ENCODE results near the gene LAMA5. TPM values are rescaled to one million over a fixed set of nuclear protein-coding genes. Genes with fewer than 3 reads are reported as not detected.

Gene LAMA5
- total RNA-seq, 6 experiments from 2014 or later = 30.3 to 80.8 (median 47.1) TPM

- H3K4me3 ChIP-seq = no peak overlapping the region
- no peaks in the 10 kb centered on the region for H3K27me3 ChIP-seq
- H3K36me3 ChIP-seq = peaks cover 0 to 22% (median 12%) of the 10 kb centered on the region in 4 donors
- no peaks in the 10 kb centered on the region for H3K9me3 ChIP-seq
- WGBS (ENCODE audit: insufficient coverage, low coverage, low lambda C conversion rate, missing lambda C conversion rate) = 65% methylated on average over 3 of the region's 14 CpGs
- intact Hi-C loops (cut with DNase I) = no loop called here
- no peaks in the 10 kb centered on the region for H3K4me1 ChIP-seq
- no peak for DNase-seq
- TF ChIP-seq CTCF (IDR thresholded peaks at IDR 0.05) = no peak
- TF ChIP-seq POLR2A (IDR thresholded peaks at IDR 0.05) = no peak
- H3K27ac ChIP-seq = no peak overlapping the region
- ATAC-seq = no peak
Observed at GRCh38 chr20:62269378-62269777, 97.7 kb downstream of the LAMA5 start.

GRCh38 chr20:62268228-62268900 lies 98.7 kb downstream of the LAMA5 start:
- Histone ChIP-seq H3K27ac (no peak overlapping the region), H3K9me3 (no peaks in the 10 kb centered on the region), H3K4me3 (no peak overlapping the region), H3K4me1 (no peaks in the 10 kb centered on the region), H3K36me3 (peaks cover 0 to 19% (median 11%) of the 10 kb centered on the region in 4 donors), H3K27me3 (no peaks in the 10 kb centered on the region)
- 85% methylated on average over 7 of the region's 7 CpGs for WGBS (ENCODE audit: insufficient coverage, low coverage, low lambda C conversion rate, missing lambda C conversion rate)
- TF ChIP-seq CTCF (IDR thresholded peaks at IDR 0.05) (no peak), POLR2A (IDR thresholded peaks at IDR 0.05) (no peak)
- intact Hi-C loops (cut with DNase I) = no loop called here
- no peak for ATAC-seq
- DNase-seq = no peak

GRCh38 chr20:62267543-62267942 lies 99.6 kb downstream of the LAMA5 start:
- no peak for ATAC-seq
- Histone ChIP-seq H3K4me1 (no peaks in the 10 kb centered on the region), H3K4me3 (no peak overlapping the region), H3K27ac (no peak overlapping the region), H3K9me3 (no peaks in the 10 kb centered on the region), H3K36me3 (peaks cover 0 to 16% (median 7%) of the 10 kb centered on the region in 4 donors), H3K27me3 (no peaks in the 10 kb centered on the region)
- 89% methylated on average over 7 of the region's 10 CpGs for WGBS (ENCODE audit: insufficient coverage, low coverage, low lambda C conversion rate, missing lambda C conversion rate)
- TF ChIP-seq CTCF (IDR thresholded peaks at IDR 0.05) (no peak), POLR2A (IDR thresholded peaks at IDR 0.05) (no peak)
- intact Hi-C loops (cut with DNase I) = no loop called here
- no peak for DNase-seq

GRCh38 chr20:62266851-62267250 lies 100.3 kb downstream of the LAMA5 start:
- no peak overlapping the region for H3K27ac ChIP-seq
- intact Hi-C loops (cut with DNase I) = no loop called here
- ATAC-seq = no peak

More at GRCh38 chr20:62266851-62267250, 100.3 kb downstream of the LAMA5 start:
- peaks cover 0 to 14% (median 4%) of the 10 kb centered on the region in 4 donors for H3K36me3 ChIP-seq
- no peaks in the 10 kb centered on the region for H3K27me3 ChIP-seq
- no peak for TF ChIP-seq POLR2A (IDR thresholded peaks at IDR 0.05)
- TF ChIP-seq CTCF (IDR thresholded peaks at IDR 0.05) = no peak
- no peaks in the 10 kb centered on the region for H3K4me1 ChIP-seq
- DNase-seq = no peak
- H3K4me3 ChIP-seq = no peak overlapping the region
- 100% methylated on average over 9 of the region's 13 CpGs for WGBS (ENCODE audit: insufficient coverage, low coverage, low lambda C conversion rate, missing lambda C conversion rate)
- H3K9me3 ChIP-seq = no peaks in the 10 kb centered on the region

All from right lobe of liver (tissue), 6 donors.